Islet of Langerhans (tissue), 1 donor: Measurements from ENCODE around the gene CBY2.
"Not testable (repeated sequence)": the region's sequence is repeated elsewhere in the genome, so short reads cannot be mapped to it uniquely, and the experiment has no call there.

Experiments
- FAIRE-seq: peaks from one replicate; lab custom pipeline; 2011; peaks lifted over from hg19 to GRCh38; lab: Jason Lieb, UNC

Gene CBY2

GRCh38 chr13:45744979-45745378 is 42.9 kb downstream of the CBY2 start:
- no peak for FAIRE-seq

- FAIRE-seq, result no peak
These were observed 45.0 kb downstream of the CBY2 start for GRCh38 chr13:45747071-45747470.

- no peak for FAIRE-seq
These were observed 47.0 kb downstream of the CBY2 start for GRCh38 chr13:45748941-45749759.

- FAIRE-seq, result no peak
These were observed 48.4 kb downstream of the CBY2 start for GRCh38 chr13:45750566-45750965.

GRCh38 chr13:45751885-45752284 is 49.8 kb downstream of the CBY2 start:
- no peak for FAIRE-seq

- no peak for FAIRE-seq
These were observed 50.4 kb downstream of the CBY2 start for GRCh38 chr13:45752510-45752909.

- FAIRE-seq, result not testable (repeated sequence)
These were observed 54.4 kb downstream of the CBY2 start for GRCh38 chr13:45756498-45756897.

- not testable (repeated sequence) for FAIRE-seq
These were observed 55.5 kb downstream of the CBY2 start for GRCh38 chr13:45757589-45757988.

- no peak for FAIRE-seq
These were observed 61.3 kb downstream of the CBY2 start for GRCh38 chr13:45763419-45763818.
